ENCODE results near the gene CIAO2B.
A peak's percentile ranks its signal among the peaks of the same experiment; 100 is the strongest.
"Not testable (repeated sequence)": the region's sequence is repeated elsewhere in the genome, so short reads cannot be mapped to it uniquely, and the experiment has no call there.

Gene CIAO2B

GRCh38 chr16:66936889-66937554 lies 2.8 kb upstream of the CIAO2B start:
- no peak for DNase-seq (ENCODE audit: low spot score)

GRCh38 chr16:66936462-66936861 lies 2.3 kb upstream of the CIAO2B start:
- DNase-seq (ENCODE audit: low spot score): no peak

GRCh38 chr16:66935314-66936011 lies 1.3 kb upstream of the CIAO2B start, which contains the start of gene CES2:
Gene CES2 (plus strand): TSS chr16:66935516. CDS start chr16:66935636, 120 bp downstream.
- DNase-seq (ENCODE audit: low spot score): no peak

GRCh38 chr16:66934839-66935313 lies 674 bp upstream of the CIAO2B start:
- not testable (repeated sequence) for DNase-seq (ENCODE audit: low spot score)

- no peak for DNase-seq (ENCODE audit: low spot score)
Observed at GRCh38 chr16:66933776-66934137, 445 bp downstream of the CIAO2B start.

- DNase-seq (ENCODE audit: low spot score): no peak
Observed at GRCh38 chr16:66932076-66932475, 2.1 kb downstream of the CIAO2B start.

GRCh38 chr16:66931665-66932064 lies 2.5 kb downstream of the CIAO2B start:
- DNase-seq (ENCODE audit: low spot score): no peak

GRCh38 chr16:66930189-66930588 lies 4.0 kb downstream of the CIAO2B start:
- DNase-seq (ENCODE audit: low spot score): no peak

GRCh38 chr16:66928702-66929388 lies 5.4 kb downstream of the CIAO2B start:
- DNase-seq (ENCODE audit: low spot score): no peak

GRCh38 chr16:66927918-66928649 lies 6.1 kb downstream of the CIAO2B start:
- no peak for DNase-seq (ENCODE audit: low spot score)

- DNase-seq (ENCODE audit: low spot score): no peak
Observed at GRCh38 chr16:66926961-66927436, 7.2 kb downstream of the CIAO2B start.

GRCh38 chr16:66926171-66926947 lies 7.8 kb downstream of the CIAO2B start:
- no peak for DNase-seq (ENCODE audit: low spot score)

GRCh38 chr16:66925322-66925840 lies 8.8 kb downstream of the CIAO2B start, which contains the start of gene RRAD:
Gene RRAD (minus strand): TSS chr16:66925535. CDS start chr16:66925179, 356 bp downstream.
- no peak for DNase-seq (ENCODE audit: low spot score)

- DNase-seq (ENCODE audit: low spot score): peak; percentile 69
Observed at GRCh38 chr16:66924527-66925321, 9.5 kb downstream of the CIAO2B start.

- DNase-seq (ENCODE audit: low spot score): no peak
Observed at GRCh38 chr16:66923866-66924265, 10.3 kb downstream of the CIAO2B start.

- DNase-seq (ENCODE audit: low spot score): no peak
Observed at GRCh38 chr16:66923247-66923731, 10.9 kb downstream of the CIAO2B start.

- no peak for DNase-seq (ENCODE audit: low spot score)
Observed at GRCh38 chr16:66921729-66922450, 12.3 kb downstream of the CIAO2B start.

GRCh38 chr16:66920924-66921680 lies 13.1 kb downstream of the CIAO2B start:
- DNase-seq (ENCODE audit: low spot score): no peak

GRCh38 chr16:66920299-66920590 lies 14.0 kb downstream of the CIAO2B start:
- DNase-seq (ENCODE audit: low spot score): no peak
